NCI-H748 (cell line): ENCODE results near the gene RBMX.
A peak's percentile ranks its signal among the peaks of the same experiment; 100 is the strongest.
"Not testable (repeated sequence)": the region's sequence is repeated elsewhere in the genome, so short reads cannot be mapped to it uniquely, and the experiment has no call there.

Experiments used
- DNase-seq: peaks from one replicate; lab custom pipeline; 2025; ENCODE audit not compliant: unreplicated experiment; lab: John Stamatoyannopoulos, UW

Gene RBMX

DNA sequence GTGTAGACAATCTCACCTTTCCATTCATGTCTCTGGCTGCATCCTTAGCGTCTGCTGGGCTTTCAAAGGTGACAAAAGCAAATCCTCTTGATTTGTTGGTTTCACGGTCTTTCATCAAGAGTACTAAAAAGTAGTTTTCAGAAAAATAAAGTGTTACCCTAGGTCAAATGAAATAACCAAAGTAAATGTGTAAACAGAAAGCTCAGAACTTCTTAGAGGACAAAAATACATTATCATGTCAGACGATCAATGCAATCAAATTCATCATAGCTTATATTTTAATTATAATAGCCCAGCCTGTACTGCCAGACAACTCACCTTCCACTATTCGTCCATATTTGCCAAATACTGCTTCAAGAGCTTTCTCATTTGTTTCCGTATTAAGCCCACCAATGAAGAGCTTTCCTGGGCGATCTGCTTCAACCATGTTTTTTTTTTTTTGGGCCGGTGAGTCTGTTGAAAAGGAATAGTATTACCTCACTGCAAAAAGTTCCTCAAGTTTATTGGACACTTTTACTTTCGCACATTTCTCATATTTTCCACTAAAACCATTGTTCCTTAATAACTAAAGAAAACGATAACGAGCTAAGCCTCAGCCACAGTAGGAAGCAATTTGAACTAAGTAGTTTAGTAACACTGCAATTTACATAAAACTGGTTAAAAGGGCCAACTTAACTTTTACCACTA, 1.4 kb downstream of the RBMX start:
- peak; percentile 19 for DNase-seq

GRCh38 chrX:136878423-136878822, 2.1 kb downstream of the RBMX start:
- DNase-seq = no peak

GRCh38 chrX:136874114-136874513, 6.4 kb downstream of the RBMX start:
- DNase-seq = not testable (repeated sequence)

GRCh38 chrX:136873210-136873609, 7.3 kb downstream of the RBMX start:
- DNase-seq = not testable (repeated sequence)

DNA sequence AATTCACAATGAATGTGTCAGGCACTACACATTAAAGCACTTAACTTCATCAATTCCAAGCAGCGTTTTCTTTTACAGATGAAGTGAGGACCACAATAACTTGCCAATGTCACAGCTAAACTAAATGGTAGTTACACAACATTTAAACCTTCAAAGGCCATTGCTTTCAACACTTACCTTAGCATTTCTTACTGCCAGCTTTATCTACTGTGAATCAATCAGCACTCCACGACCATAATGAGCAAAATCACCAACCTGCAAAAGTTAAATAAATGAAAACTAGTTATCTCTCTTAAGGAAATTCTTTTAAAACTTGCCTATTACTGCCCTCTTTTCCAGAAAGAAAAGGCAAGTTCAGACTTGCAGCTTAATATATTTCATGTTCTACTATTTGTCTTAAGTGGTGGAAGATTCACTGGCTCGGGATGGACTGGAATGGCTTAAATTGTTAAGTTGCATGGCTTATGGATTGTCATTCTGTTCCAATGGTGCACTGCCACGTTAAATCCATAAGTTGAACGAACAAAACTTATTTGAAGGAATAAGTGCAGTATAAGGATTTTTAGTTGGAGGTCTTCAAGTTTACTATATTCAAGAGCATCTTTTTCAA, 8.3 kb downstream of the RBMX start:
- no peak for DNase-seq

- no peak for DNase-seq
Observed at GRCh38 chrX:136870064-136870463, 10.5 kb downstream of the RBMX start.

DNA sequence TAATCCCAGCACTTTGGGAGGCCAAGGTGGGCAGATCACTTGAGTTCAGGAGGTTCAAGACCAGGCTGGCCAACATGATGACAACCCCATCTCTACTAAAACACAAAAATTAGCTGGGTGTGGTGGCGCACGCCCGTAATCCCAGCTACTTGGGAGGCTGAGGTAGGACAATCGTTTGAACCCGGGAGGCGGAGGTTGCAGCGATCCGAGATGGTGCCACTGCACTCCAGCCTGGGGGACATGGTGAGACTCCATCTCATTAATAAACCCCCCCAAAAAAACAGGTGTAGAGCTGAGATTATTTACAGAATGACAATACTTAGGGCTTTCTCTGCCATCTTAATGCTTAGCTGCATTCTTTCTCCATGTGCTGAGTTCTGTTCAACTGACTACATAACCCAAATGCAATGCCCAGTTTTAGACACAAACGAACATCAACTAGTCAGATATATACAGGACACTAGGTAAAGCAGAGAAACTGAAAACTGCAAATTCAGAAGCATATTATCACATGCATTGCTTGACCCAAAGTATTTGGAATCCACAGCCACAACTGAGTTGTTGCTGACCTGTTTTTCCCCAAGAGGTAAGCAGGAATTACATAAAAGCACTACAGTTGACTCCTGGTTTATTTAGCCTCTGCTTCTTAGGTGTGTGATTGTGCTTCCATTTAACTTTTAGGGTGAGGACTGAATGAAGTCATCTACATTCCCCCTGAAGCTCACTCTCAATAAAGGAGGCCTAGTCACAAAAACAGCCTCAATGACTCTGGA, 12.1 kb downstream of the RBMX start:
- no peak for DNase-seq

GRCh38 chrX:136867518-136867917, 13.0 kb downstream of the RBMX start:
- no peak for DNase-seq

- DNase-seq = no peak
Observed at GRCh38 chrX:136867096-136867491, 13.4 kb downstream of the RBMX start.

DNA sequence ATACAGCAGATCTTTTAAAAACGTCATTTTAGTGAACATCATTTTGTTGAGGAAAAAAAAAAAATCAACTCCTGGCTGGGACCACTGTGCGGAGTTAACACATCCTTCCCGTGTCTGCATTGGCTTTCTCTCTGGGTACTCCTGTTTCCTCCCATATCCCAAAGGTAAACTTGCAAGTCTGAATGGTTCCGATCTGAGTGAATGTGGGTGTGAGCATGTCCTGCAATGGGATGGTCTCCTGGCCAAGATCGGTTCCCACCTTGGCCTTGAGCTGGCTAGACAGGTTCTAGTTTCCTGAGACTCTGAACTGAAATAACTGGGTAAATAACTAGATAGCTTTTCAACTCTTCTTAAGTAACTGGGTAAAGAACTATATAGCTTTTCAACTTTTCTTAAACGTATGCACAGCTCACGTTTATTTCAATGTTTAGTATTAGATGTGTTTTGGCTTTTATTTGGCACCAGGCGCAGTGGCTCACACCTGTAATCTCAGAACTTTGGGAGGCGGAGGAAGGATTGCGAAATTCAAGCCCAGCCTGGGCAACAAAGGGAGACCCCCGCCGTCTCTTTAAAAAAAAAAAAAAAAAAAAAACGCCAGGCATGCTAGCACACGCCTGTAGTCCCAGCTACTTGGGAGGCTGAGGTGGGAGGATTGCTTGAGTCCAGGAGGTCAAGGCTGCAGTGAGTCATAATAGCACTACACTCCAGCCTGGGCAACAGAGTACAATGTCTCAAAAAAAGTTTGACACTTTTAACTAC, 14.0 kb downstream of the RBMX start:
- no peak for DNase-seq

DNA sequence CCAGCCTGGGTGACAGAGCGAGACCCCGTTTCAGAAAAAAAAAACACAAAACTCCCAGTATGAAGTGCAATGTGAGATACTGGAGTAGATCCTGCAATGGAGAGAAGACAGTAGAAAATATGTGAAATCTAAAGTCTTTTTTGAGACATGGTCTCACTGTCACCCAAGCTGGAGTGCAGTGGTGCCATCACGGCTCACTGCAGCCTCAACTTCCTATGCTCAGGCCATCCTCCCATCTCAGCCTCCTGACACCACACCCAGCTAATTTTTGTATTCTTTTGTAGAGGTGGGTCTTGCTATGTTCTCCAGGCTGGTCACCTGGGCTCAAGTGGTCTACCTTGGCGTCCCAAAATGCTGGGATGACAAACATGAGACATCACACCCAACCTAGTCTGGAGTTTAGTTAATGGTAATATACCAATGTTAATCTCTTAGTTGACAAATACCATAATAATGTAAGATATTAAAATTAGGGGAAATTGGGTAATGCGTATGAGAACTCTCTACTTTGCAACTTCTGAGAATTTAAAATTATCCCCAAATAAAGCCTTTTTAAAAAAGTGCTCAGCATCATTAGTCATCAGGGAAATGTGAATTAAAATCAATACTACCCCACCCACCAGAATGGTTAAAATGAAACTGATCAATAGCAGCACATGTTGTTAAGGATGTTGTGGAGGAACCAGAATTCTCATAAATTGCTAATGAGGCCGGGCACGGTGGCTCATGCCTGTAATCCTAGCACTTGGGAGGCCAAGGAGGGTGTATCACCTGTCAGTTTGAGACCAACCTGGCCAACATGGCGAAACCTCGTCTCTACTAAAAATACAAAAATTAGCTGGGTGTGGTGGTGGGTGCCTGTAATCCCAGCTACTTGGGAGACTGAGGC, 15.0 kb downstream of the RBMX start:
- no peak for DNase-seq

- DNase-seq = no peak
Observed at GRCh38 chrX:136863826-136864225, 16.7 kb downstream of the RBMX start.

DNA sequence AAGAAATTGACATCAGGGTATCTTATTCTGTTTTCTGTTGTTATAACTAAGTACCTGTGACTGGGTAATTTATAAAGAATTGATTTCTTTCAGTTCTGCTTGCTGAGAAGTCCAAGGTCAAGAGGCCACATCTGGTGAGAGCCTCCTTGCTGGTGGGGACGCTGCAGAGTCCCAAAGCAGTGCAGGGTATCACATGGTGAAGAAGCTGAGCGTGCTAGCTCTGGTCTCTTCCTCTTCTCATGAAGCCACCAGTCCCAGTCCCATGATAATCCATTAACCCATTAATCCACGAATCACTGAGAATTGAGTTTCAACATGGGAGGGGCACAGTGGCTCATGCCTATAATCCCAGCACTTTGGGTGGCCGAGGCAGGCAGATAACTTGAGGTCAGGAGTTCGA, 18.0 kb downstream of the RBMX start:
- DNase-seq = no peak

DNA sequence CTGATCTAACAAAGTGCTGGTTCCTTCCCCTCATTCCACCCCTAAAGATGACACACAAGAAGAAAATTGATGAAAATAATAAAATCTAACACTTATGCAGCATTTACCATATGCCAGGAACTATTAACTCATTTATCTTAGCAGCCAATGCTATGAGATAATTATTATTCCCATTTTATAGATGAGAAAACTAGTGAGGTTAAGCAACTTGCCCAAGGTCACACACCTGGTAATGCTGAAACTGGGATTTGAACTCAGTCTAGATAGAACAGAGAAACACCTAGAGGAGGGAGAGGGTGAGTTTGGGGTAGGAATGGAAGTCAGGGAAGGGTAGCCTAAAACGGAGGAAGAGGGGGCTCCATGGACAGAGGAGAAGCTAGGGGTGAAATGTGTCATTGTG, 18.6 kb downstream of the RBMX start:
- no peak for DNase-seq

GRCh38 chrX:136858007-136858756, 22.3 kb downstream of the RBMX start:
- DNase-seq = no peak

GRCh38 chrX:136856551-136856950, 24.0 kb downstream of the RBMX start:
- DNase-seq = no peak

DNA sequence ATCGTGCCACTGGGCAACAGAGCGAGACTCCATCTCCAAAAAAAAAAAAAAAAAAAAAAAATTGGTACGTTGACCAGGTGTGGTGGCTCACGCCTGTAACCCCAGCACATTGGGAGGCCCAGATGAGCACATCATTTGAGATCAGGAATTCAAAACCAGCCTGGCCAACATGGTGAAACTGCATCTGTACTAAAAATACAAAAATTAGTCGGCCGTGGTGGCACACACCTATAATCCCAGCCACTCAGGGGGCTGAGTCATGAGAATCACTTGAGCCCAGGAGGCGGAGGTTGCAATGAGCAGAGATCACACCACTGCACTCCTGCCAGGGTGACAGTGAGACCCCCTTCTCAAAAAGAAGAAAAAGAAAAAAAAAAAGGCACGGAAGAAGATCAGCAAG, 24.5 kb downstream of the RBMX start:
- DNase-seq = no peak

DNA sequence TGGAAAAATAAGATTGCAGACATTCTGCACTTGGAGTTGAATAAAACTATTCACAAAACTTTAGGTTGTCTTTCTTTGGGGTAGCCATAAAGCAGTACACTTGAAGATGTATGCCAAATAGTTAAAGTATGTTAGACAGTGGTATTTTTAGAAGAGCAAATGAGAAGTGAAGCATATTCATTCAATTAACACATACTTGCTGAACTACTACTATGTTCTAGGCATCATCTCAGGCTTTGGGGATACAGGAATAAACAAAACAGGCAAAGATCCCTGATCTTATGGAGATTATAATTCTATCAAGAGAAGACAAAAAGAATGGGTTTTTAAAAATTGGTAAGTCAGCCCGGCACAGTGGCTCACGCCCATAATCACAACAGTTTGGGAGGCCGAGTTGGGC, 29.0 kb downstream of the RBMX start:
- DNase-seq = no peak

- DNase-seq = no peak
Observed at GRCh38 chrX:136850441-136851175, 29.9 kb downstream of the RBMX start.
